Osteocyte (in vitro differentiated cells): ENCODE measurements around the gene SLC38A3. TPM values are rescaled to one million over a fixed set of nuclear protein-coding genes. Genes with fewer than 3 reads are reported as not detected.
A peak's percentile ranks its signal among the peaks of the same experiment; 100 is the strongest.

Experiments used
- DNase-seq: peaks from one replicate; pipeline ENCODE4 v3.0.0; 2021; ENCODE audit warnings: mixed read lengths; ENCODE audit not compliant: unreplicated experiment; ENCODE audit errors: extremely low spot score
- H3K27ac Mint-ChIP-seq: one replicate; pipeline ENCODE4 v1.8.0; 2021; ENCODE audit warnings: mild to moderate bottlenecking, mixed read lengths; ENCODE audit not compliant: unreplicated experiment
- H3K27me3 Mint-ChIP-seq: one replicate; pipeline ENCODE4 v1.8.0; 2021; ENCODE audit warnings: mixed read lengths; ENCODE audit not compliant: unreplicated experiment
- H3K36me3 Mint-ChIP-seq: one replicate; pipeline ENCODE4 v1.8.0; 2021; ENCODE audit warnings: mixed read lengths; ENCODE audit not compliant: unreplicated experiment
- H3K4me1 Mint-ChIP-seq: one replicate; pipeline ENCODE4 v1.8.0; 2021; ENCODE audit warnings: mixed read lengths; ENCODE audit not compliant: unreplicated experiment
- H3K4me3 Mint-ChIP-seq: one replicate; pipeline ENCODE4 v1.8.0; 2021; ENCODE audit warnings: mild to moderate bottlenecking, moderate library complexity, mixed read lengths; ENCODE audit not compliant: unreplicated experiment
- H3K9me3 Mint-ChIP-seq: one replicate; pipeline ENCODE4 v1.8.0; 2021; ENCODE audit warnings: mixed read lengths; ENCODE audit not compliant: unreplicated experiment
- total RNA-seq: library from RNA; stranded (reverse); gene quantifications from 2 replicates; pipeline ENCODE4 v1.2.1, GENCODE V29; 2021
- TF ChIP-seq, protein P1 (sequence below): fragments of 200-600 bp; sonication (generic); IDR thresholded peaks from 2 replicates; pipeline ENCODE4 v1.5.0; 2021; ENCODE audit warnings: antibody characterized with exemption, mild to moderate bottlenecking, moderate library complexity

Gene SLC38A3
- total RNA-seq, 1 donor from 2014 or later = 3.9 TPM

DNA sequence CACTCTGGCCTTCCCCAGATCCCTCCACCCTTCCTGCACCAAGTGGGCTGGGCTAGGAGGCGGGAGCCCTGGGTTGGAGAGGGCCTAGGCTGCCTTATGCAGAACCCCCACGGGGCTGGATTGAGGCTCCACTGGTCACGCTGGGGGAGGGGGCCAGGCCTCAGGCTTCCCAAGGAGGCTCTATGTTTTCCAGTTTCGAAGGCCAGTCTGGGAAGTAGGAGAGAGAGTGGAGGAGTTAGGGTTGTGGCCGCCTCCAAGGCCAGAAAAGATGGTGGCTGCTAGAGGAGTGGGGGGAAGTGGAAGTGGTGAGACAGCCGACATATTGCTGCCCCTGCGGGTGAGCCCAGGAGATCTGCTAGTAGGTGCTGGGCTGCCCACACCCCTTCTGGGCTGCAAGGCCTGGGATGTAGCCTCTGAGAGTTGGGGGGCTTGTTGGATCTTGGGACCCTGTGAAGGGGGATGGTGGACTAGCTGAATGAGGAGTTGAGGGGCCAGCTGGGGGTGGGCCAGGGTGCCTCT, 32.1 kb downstream of the SLC38A3 start:
- TF ChIP-seq, protein P1, sequence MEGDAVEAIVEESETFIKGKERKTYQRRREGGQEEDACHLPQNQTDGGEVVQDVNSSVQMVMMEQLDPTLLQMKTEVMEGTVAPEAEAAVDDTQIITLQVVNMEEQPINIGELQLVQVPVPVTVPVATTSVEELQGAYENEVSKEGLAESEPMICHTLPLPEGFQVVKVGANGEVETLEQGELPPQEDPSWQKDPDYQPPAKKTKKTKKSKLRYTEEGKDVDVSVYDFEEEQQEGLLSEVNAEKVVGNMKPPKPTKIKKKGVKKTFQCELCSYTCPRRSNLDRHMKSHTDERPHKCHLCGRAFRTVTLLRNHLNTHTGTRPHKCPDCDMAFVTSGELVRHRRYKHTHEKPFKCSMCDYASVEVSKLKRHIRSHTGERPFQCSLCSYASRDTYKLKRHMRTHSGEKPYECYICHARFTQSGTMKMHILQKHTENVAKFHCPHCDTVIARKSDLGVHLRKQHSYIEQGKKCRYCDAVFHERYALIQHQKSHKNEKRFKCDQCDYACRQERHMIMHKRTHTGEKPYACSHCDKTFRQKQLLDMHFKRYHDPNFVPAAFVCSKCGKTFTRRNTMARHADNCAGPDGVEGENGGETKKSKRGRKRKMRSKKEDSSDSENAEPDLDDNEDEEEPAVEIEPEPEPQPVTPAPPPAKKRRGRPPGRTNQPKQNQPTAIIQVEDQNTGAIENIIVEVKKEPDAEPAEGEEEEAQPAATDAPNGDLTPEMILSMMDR = no peak
- DNase-seq = no peak
- H3K4me3 Mint-ChIP-seq = peak overlapping the region; percentile 99
- no peaks in the 10 kb centered on the region for H3K36me3 Mint-ChIP-seq
- no peaks in the 10 kb centered on the region for H3K27me3 Mint-ChIP-seq
- no peaks in the 10 kb centered on the region for H3K9me3 Mint-ChIP-seq
- peaks cover 40% of the 10 kb centered on the region for H3K4me1 Mint-ChIP-seq
- peak overlapping the region; percentile 92 for H3K27ac Mint-ChIP-seq

DNA sequence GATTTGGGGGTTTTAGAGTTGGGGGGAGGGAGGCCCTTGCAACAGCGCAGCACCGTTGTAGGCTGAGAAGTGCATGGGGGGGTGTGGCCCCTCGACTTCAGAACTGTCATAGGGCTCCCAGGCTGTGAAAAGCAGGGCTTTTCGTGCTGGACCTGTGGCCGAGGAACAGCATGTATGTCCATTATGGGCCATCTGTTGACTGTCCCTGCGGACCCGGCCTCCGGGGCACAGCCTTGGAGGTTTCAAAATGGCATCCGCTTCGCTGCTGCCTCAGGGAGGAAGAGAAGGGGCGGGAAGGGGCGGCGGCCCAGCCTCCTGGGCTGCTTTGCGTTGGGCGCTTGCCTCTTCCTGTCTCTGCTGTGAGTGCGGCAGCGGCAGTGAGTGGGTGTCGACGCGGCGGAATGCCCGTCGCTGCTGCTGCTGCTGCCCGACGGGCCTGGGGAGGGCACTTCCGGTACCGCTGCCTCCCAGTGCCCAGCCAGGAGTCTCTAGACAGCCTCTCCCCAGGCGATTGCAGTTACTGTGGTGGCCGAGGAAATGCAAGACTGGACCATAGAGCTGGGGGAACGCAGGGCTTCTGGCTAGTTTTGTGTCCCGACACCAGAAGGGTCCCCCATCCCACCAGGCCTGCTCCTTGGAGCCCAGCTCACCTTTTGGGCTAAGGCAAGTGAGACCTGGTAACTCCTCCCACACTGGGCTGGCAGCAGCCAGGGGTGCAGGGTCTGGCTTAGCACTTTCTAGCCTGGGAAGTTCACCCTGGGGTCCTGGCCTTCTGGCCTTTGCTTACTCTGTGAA, 32.9 kb downstream of the SLC38A3 start:
- H3K4me3 Mint-ChIP-seq = peak overlapping the region; percentile 99
- H3K27me3 Mint-ChIP-seq = no peaks in the 10 kb centered on the region
- no peaks in the 10 kb centered on the region for H3K9me3 Mint-ChIP-seq
- DNase-seq = peak; percentile 91
- peaks cover 43% of the 10 kb centered on the region for H3K4me1 Mint-ChIP-seq
- H3K36me3 Mint-ChIP-seq = no peaks in the 10 kb centered on the region
- TF ChIP-seq, protein P1 = no peak
- H3K27ac Mint-ChIP-seq = peak overlapping the region; percentile 92

DNA sequence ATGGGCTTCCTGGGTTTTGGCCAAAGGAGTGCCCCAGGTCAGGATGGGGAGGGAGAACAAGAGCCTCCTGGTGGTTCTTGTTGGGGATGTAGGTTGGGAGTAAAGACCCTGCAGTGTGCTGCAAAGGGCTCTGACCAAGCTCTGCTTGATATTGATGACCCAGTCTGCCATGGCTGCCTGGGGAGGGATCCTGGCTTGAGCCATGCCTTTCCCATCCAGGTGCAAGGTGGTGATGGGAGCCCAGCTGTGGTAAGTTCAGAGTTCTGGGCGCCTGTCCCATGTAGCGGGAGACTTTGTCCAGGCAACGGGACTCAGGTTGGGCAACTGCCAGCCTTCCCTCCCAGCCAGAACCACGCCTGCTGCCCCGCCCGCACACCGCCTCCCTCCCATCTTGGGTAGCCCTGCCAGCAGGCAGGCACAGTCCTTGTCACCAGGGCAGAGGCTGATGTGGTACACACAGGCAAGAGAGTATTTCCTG, 33.5 kb downstream of the SLC38A3 start:
- H3K36me3 Mint-ChIP-seq = no peaks in the 10 kb centered on the region
- H3K27ac Mint-ChIP-seq = peak overlapping the region; percentile 92
- H3K4me1 Mint-ChIP-seq = peaks cover 49% of the 10 kb centered on the region
- DNase-seq = no peak
- H3K27me3 Mint-ChIP-seq = no peaks in the 10 kb centered on the region
- H3K9me3 Mint-ChIP-seq = no peaks in the 10 kb centered on the region
- TF ChIP-seq, protein P1 = no peak
- peak overlapping the region; percentile 99 for H3K4me3 Mint-ChIP-seq

DNA sequence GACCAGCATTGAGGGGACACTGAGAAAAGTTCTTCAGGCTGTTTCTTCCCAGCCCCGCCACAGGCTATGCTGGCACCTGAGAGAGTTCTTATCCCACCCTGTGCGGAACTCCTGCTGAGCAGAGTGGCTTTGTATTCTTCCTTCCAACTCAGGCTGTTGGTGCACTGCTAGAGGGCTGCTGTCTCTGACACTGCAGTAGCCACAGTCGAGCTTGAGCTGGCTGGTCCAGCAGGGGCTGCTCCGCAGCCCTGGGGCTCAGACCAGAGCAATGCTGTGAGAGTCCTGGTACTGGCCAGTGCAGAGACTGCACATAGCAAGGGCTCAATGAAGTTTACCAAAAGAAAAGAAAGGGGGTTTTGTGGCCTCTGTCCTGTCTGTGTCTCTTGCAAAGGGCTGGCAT, 34.6 kb downstream of the SLC38A3 start:
- no peaks in the 10 kb centered on the region for H3K36me3 Mint-ChIP-seq

DNA sequence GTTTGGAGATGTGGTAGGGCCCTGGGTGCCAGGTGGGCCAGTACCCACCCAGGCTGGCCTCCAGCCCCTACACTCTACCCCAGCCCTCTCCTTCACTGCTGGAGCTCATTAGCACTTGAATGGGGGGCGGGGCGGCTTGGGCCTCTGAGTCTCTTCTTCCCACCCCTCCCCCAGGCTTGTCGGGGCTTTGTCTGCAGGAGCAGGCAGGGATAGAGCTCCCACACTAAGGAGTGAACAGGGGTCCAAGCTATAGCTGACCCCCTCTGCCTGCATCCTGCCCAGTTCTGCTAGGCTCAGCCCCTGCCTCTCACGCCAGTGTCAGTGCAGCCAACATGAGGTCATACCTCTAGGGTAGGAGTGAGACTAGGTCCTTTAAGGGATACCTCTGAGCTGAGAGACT, 36.1 kb downstream of the SLC38A3 start:
- H3K4me1 Mint-ChIP-seq = peaks cover 66% of the 10 kb centered on the region

More for the DNA sequence above, 34.6 kb downstream of the SLC38A3 start:
- no peak for DNase-seq
- TF ChIP-seq, protein P1 = no peak
- Mint-ChIP-seq H3K4me1 (peaks cover 56% of the 10 kb centered on the region), H3K4me3 (peak overlapping the region; percentile 99), H3K27ac (peak overlapping the region; percentile 92), H3K27me3 (no peaks in the 10 kb centered on the region), H3K9me3 (no peaks in the 10 kb centered on the region)

More for the DNA sequence above, 36.1 kb downstream of the SLC38A3 start:
- H3K27ac Mint-ChIP-seq = peak overlapping the region; percentile 77
- DNase-seq = no peak
- H3K27me3 Mint-ChIP-seq = no peaks in the 10 kb centered on the region
- TF ChIP-seq, protein P1 = no peak
- no peaks in the 10 kb centered on the region for H3K9me3 Mint-ChIP-seq
- no peaks in the 10 kb centered on the region for H3K36me3 Mint-ChIP-seq
- no peak overlapping the region for H3K4me3 Mint-ChIP-seq
